Peyer's patch (tissue), 4 donors: ENCODE measurements around the gene BEST1. TPM values are rescaled to one million over a fixed set of nuclear protein-coding genes. Genes with fewer than 3 reads are reported as not detected.

Experiments
- DNase-seq, 3 donors: peaks; one replicate each; pipeline ENCODE4 v3.0.0-alpha.2; 2017 to 2019
- H3K27ac ChIP-seq, 4 donors: fragments of 200-600 bp; sonication (generic); one replicate each; pipeline ENCODE4 v1.5.1; 2016 to 2019
- H3K27me3 ChIP-seq, 2 donors: fragments of 200-600 bp; sonication (generic); one replicate each; pipeline ENCODE4 v1.5.1; 2019
- H3K36me3 ChIP-seq, 3 donors: fragments of 200-600 bp; sonication (generic); one replicate each; pipeline ENCODE4 v1.5.1; 2016 to 2019
- H3K4me1 ChIP-seq, 4 donors: fragments of 200-600 bp; sonication (generic); one replicate each; pipeline ENCODE4 v1.5.1; 2016 to 2019
- H3K4me3 ChIP-seq, 4 donors: fragments of 200-600 bp; sonication (generic); 1 replicate in 3 of 4; 2 replicates in 1 of 4; pipeline ENCODE4 v1.5.1; 2016 to 2019; ENCODE audit warnings: mild to moderate bottlenecking in 1 of 4
- H3K9me3 ChIP-seq, 4 donors: fragments of 200-600 bp; sonication (generic); one replicate each; pipeline ENCODE4 v1.5.1; 2016 to 2019; ENCODE audit warnings: mild to moderate bottlenecking in 1 of 4
- POLR2A ChIP-seq, 2 donors: fragments of 450-650 bp; IDR thresholded peaks; one replicate each; pipeline ENCODE4 v1.5.1; 2017; ENCODE audit warnings: antibody characterized with exemption in 2 of 2, mild to moderate bottlenecking in 2 of 2, moderate library complexity in 2 of 2
- total RNA-seq, 4 donors: library from RNA; depleted of rRNA; stranded (reverse); fragments of >200 nt; gene quantifications; one replicate each; pipeline ENCODE4 v1.1.0, GENCODE V29; 2016
- TF ChIP-seq, protein P1 (sequence below), 6 experiments: fragments of 450-650 bp in 4 of 6; fragments of 200-600 bp in 2 of 6; sonication (generic) in 1 of 6; IDR thresholded peaks; one replicate each; pipeline ENCODE4 v1.5.1; 2017 to 2019; ENCODE audit warnings: antibody characterized with exemption in 6 of 6, mild to moderate bottlenecking in 3 of 6, moderate library complexity in 1 of 6

Gene BEST1
- total RNA-seq, 4 donors from 2014 or later, result 0.47 to 4.1 (median 2.3) TPM

GRCh38 chr11:61917334-61918109, 32.6 kb upstream of the BEST1 start, which contains the start of gene RAB3IL1:
TSS of gene RAB3IL1 (minus strand) at chr11:61917566. CDS start at chr11:61917367, 199 bp downstream.
- peak within 1 kb of the TSS; percentile 45 to 75 (median 61) for H3K4me3 ChIP-seq
- no peaks in the 10 kb centered on the region for H3K36me3 ChIP-seq
- peaks cover 0 to 8% (median 3%) of the 10 kb centered on the region in 4 donors for H3K4me1 ChIP-seq
- peaks cover 0 to 5% of the 10 kb centered on the region in 2 donors for H3K27me3 ChIP-seq
- TF ChIP-seq, protein P1, sequence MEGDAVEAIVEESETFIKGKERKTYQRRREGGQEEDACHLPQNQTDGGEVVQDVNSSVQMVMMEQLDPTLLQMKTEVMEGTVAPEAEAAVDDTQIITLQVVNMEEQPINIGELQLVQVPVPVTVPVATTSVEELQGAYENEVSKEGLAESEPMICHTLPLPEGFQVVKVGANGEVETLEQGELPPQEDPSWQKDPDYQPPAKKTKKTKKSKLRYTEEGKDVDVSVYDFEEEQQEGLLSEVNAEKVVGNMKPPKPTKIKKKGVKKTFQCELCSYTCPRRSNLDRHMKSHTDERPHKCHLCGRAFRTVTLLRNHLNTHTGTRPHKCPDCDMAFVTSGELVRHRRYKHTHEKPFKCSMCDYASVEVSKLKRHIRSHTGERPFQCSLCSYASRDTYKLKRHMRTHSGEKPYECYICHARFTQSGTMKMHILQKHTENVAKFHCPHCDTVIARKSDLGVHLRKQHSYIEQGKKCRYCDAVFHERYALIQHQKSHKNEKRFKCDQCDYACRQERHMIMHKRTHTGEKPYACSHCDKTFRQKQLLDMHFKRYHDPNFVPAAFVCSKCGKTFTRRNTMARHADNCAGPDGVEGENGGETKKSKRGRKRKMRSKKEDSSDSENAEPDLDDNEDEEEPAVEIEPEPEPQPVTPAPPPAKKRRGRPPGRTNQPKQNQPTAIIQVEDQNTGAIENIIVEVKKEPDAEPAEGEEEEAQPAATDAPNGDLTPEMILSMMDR (IDR thresholded peaks at IDR 0.05), result no peak
- no peak for TF ChIP-seq POLR2A (IDR thresholded peaks at IDR 0.05)
- peak within 1 kb of the TSS; percentile 40 to 75 (median 64) for H3K27ac ChIP-seq
- DNase-seq, result peak in 2 of 3 donors; percentile 67 to 74
- H3K9me3 ChIP-seq, result no peaks in the 10 kb centered on the region

GRCh38 chr11:61918251-61918937, 31.8 kb upstream of the BEST1 start:
- Histone ChIP-seq H3K9me3 (no peaks in the 10 kb centered on the region), H3K27ac (peak overlapping the region; percentile 40 to 75 (median 64)), H3K4me3 (no peak overlapping the region), H3K27me3 (peaks cover 0 to 5% of the 10 kb centered on the region in 2 donors), H3K4me1 (peaks cover 0 to 8% (median 3%) of the 10 kb centered on the region in 4 donors), H3K36me3 (no peaks in the 10 kb centered on the region)
- DNase-seq, result no peak
- no peak for TF ChIP-seq POLR2A (IDR thresholded peaks at IDR 0.05)
- TF ChIP-seq, protein P1 (IDR thresholded peaks at IDR 0.05), result no peak

DNA sequence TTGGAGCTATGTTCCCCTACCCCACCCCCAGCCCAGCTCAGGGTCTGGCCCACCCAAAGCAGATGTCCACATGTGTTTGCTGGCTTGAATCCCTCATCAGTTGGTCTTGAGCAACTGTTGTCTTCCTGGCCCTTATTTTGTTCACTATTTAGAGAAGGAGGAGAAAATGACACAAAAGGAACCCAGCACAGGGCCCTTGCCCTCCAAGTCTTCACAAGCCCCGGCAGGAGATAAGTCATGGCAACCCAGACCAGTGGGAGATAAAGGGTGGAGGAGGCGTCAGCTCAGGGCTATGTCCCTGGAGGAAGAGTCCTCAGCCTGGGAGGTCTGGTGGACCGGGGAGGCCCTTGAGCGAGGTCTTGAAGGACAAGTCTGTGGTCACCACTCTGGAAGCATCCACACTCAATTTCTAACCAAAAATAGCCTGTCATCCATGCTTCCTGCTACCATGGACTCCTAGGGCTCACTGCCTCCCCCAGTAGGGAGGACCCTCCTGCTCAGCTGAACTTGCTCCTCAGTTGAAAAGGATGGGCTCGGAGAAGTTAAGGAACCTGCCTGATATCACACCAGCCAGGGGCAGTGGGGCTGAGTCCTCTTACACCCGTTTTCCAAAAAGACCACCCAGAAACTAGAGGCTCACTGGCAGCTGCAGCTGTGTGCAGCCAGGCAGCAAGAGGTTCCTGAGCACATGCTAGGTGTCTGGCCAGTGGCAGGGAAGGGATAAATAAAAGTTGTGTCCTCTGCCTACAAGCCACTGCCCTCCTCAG, 31.0 kb upstream of the BEST1 start:
- TF ChIP-seq, protein P1 (IDR thresholded peaks at IDR 0.05), result no peak
- Histone ChIP-seq H3K27me3 (peaks cover 0 to 5% of the 10 kb centered on the region in 2 donors), H3K27ac (peak overlapping the region in 3 of 4 donors; percentile 5 to 73 (median 58)), H3K36me3 (no peaks in the 10 kb centered on the region), H3K4me1 (peaks cover 0 to 8% (median 4%) of the 10 kb centered on the region in 4 donors), H3K4me3 (no peak overlapping the region), H3K9me3 (no peaks in the 10 kb centered on the region)
- no peak for DNase-seq

DNA sequence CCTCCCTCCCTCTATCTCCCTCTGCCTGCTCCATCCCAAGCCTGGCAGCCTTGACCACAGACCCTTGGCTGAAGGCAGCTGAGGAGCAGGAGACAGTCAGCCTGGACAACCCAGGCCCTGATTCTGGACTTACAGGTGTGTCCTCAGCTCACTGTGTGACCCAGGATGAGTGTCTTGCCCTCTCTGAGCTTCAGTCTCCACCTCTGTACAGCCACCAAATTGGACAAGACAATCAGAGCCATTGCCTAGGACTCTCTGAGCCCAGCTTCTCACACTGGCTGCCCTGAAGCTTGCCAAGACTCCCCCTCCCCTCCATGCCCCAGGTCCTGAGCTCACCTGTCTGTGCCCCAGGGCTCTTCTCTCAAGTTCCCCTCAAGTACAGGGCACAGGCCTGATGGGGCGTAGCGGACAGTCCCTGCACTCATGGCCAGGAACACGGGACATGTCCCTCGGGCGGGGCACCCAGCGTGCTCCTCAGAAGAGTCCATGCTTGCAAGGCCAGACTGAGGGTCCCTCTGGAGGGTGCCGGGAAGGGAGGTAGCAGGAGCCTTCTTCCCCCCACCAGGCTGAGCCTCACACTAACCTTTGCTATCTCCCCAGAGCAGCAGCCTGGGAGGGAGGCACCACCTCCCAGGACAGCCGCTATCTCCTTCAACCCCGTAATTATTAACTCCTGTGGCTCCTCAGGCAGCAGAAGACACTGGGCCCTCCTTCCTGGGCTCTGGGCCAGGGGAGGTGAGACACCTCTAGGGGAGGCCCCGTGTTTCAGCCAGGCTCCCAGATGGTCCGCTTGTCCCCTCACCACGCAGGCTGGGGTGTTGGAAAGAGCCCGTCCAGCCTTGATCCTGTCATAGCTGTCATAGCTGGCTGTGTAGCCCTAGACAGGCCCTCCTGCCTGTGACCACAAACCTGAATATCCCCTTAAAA, 30.2 kb upstream of the BEST1 start:
- Histone ChIP-seq H3K4me1 (peaks cover 0 to 8% (median 4%) of the 10 kb centered on the region in 4 donors), H3K9me3 (no peaks in the 10 kb centered on the region), H3K27ac (peak overlapping the region in 3 of 4 donors; percentile 5 to 73 (median 58)), H3K27me3 (peaks cover 0 to 5% of the 10 kb centered on the region in 2 donors), H3K4me3 (no peak overlapping the region), H3K36me3 (no peaks in the 10 kb centered on the region)
- TF ChIP-seq POLR2A (IDR thresholded peaks at IDR 0.05), result no peak
- TF ChIP-seq, protein P1 (IDR thresholded peaks at IDR 0.05), result no peak
- peak in 1 of 3 donors; percentile 51 for DNase-seq
